Activated naive CD8-positive, alpha-beta T cell (primary cell): ENCODE results near the gene TMEM238.

Experiments
- H3K27ac Mint-ChIP-seq: one replicate; pipeline ENCODE4 v1.8.0; 2021; ENCODE audit warnings: mixed read lengths
- H3K27me3 Mint-ChIP-seq: one replicate; pipeline ENCODE4 v1.8.0; 2021; ENCODE audit warnings: mixed read lengths
- H3K36me3 Mint-ChIP-seq: one replicate; pipeline ENCODE4 v1.8.0; 2021; ENCODE audit warnings: mixed read lengths
- H3K4me1 Mint-ChIP-seq: one replicate; pipeline ENCODE4 v1.8.0; 2021; ENCODE audit warnings: low read depth, mixed read lengths
- H3K4me3 Mint-ChIP-seq: one replicate; pipeline ENCODE4 v1.8.0; 2021; ENCODE audit warnings: mild to moderate bottlenecking, mixed read lengths
- H3K9me3 Mint-ChIP-seq: one replicate; pipeline ENCODE4 v1.8.0; 2021; ENCODE audit warnings: low read depth, mixed read lengths

TMEM238 gene

GRCh38 chr19:55390461-55390880 is 6.4 kb upstream of the TMEM238 start:
- no peaks in the 10 kb centered on the region for H3K9me3 Mint-ChIP-seq
- H3K36me3 Mint-ChIP-seq, result peaks cover 11% of the 10 kb centered on the region
- peak overlapping the region; percentile 73 for H3K4me3 Mint-ChIP-seq
- H3K27ac Mint-ChIP-seq, result peak overlapping the region; percentile 77
- H3K4me1 Mint-ChIP-seq, result peaks cover 35% of the 10 kb centered on the region
- no peaks in the 10 kb centered on the region for H3K27me3 Mint-ChIP-seq

- Mint-ChIP-seq H3K36me3 (peaks cover 11% of the 10 kb centered on the region), H3K9me3 (no peaks in the 10 kb centered on the region), H3K27me3 (no peaks in the 10 kb centered on the region), H3K27ac (peak overlapping the region; percentile 72), H3K4me3 (peak overlapping the region; percentile 98), H3K4me1 (peaks cover 38% of the 10 kb centered on the region)
Observed at GRCh38 chr19:55389386-55390317, 5.6 kb upstream of the TMEM238 start.

- peak overlapping the region; percentile 98 for H3K4me3 Mint-ChIP-seq
- peaks cover 46% of the 10 kb centered on the region for H3K4me1 Mint-ChIP-seq
- H3K36me3 Mint-ChIP-seq, result peaks cover 11% of the 10 kb centered on the region
- H3K27me3 Mint-ChIP-seq, result no peaks in the 10 kb centered on the region
- H3K27ac Mint-ChIP-seq, result peak overlapping the region; percentile 99
- H3K9me3 Mint-ChIP-seq, result no peaks in the 10 kb centered on the region
Observed at GRCh38 chr19:55387736-55388497, 3.8 kb upstream of the TMEM238 start.

GRCh38 chr19:55386493-55386971 is 2.4 kb upstream of the TMEM238 start:
- H3K9me3 Mint-ChIP-seq, result no peaks in the 10 kb centered on the region
- H3K27me3 Mint-ChIP-seq, result no peaks in the 10 kb centered on the region
- peak overlapping the region; percentile 99 for H3K27ac Mint-ChIP-seq
- peaks cover 13% of the 10 kb centered on the region for H3K36me3 Mint-ChIP-seq
- H3K4me1 Mint-ChIP-seq, result peaks cover 53% of the 10 kb centered on the region
- H3K4me3 Mint-ChIP-seq, result peak overlapping the region; percentile 98

GRCh38 chr19:55385724-55386492 is 1.8 kb upstream of the TMEM238 start, which contains the start of gene RPL28:
Gene RPL28, plus strand, starts transcription at chr19:55385932. Its CDS starts 426 bp downstream, at chr19:55386358.
- H3K9me3 Mint-ChIP-seq, result no peaks in the 10 kb centered on the region
- H3K27me3 Mint-ChIP-seq, result no peaks in the 10 kb centered on the region
- peak within 1 kb of the TSS; percentile 98 for H3K4me3 Mint-ChIP-seq
- peak within 1 kb of the TSS; percentile 99 for H3K27ac Mint-ChIP-seq
- peaks cover 15% of the 10 kb centered on the region for H3K36me3 Mint-ChIP-seq
- H3K4me1 Mint-ChIP-seq, result peaks cover 52% of the 10 kb centered on the region

- Mint-ChIP-seq H3K36me3 (peaks cover 13% of the 10 kb centered on the region), H3K9me3 (no peaks in the 10 kb centered on the region), H3K27me3 (no peaks in the 10 kb centered on the region), H3K27ac (peak overlapping the region; percentile 99), H3K4me3 (peak overlapping the region; percentile 98), H3K4me1 (peaks cover 47% of the 10 kb centered on the region)
Observed at GRCh38 chr19:55384920-55385723, 1.0 kb upstream of the TMEM238 start.

- Mint-ChIP-seq H3K4me3 (peak overlapping the region; percentile 88), H3K27ac (peak overlapping the region; percentile 93), H3K27me3 (no peaks in the 10 kb centered on the region), H3K36me3 (peaks cover 13% of the 10 kb centered on the region), H3K9me3 (no peaks in the 10 kb centered on the region), H3K4me1 (peaks cover 34% of the 10 kb centered on the region)
Observed at GRCh38 chr19:55383279-55384130, 587 bp downstream of the TMEM238 start.

GRCh38 chr19:55382522-55383054 is 1.5 kb downstream of the TMEM238 start:
- peak overlapping the region; percentile 93 for H3K27ac Mint-ChIP-seq
- peaks cover 27% of the 10 kb centered on the region for H3K4me1 Mint-ChIP-seq
- no peaks in the 10 kb centered on the region for H3K9me3 Mint-ChIP-seq
- H3K27me3 Mint-ChIP-seq, result no peaks in the 10 kb centered on the region
- peak overlapping the region; percentile 88 for H3K4me3 Mint-ChIP-seq
- peaks cover 13% of the 10 kb centered on the region for H3K36me3 Mint-ChIP-seq

- Mint-ChIP-seq H3K27ac (no peak overlapping the region), H3K4me3 (peak overlapping the region; percentile 88)
Observed at GRCh38 chr19:55382013-55382412, 2.1 kb downstream of the TMEM238 start.

GRCh38 chr19:55379174-55379573 is 4.9 kb downstream of the TMEM238 start:
- H3K4me3 Mint-ChIP-seq, result no peak overlapping the region
- no peak overlapping the region for H3K27ac Mint-ChIP-seq
- H3K9me3 Mint-ChIP-seq, result no peaks in the 10 kb centered on the region

More at GRCh38 chr19:55382013-55382412, 2.1 kb downstream of the TMEM238 start:
- peaks cover 25% of the 10 kb centered on the region for H3K4me1 Mint-ChIP-seq
- no peaks in the 10 kb centered on the region for H3K9me3 Mint-ChIP-seq
- H3K36me3 Mint-ChIP-seq, result peaks cover 13% of the 10 kb centered on the region
- H3K27me3 Mint-ChIP-seq, result no peaks in the 10 kb centered on the region

GRCh38 chr19:55377356-55378131 is 6.5 kb downstream of the TMEM238 start:
- Mint-ChIP-seq H3K36me3 (peaks cover 4% of the 10 kb centered on the region), H3K27ac (no peak overlapping the region), H3K4me1 (peaks cover 15% of the 10 kb centered on the region), H3K27me3 (peaks cover 3% of the 10 kb centered on the region), H3K4me3 (no peak overlapping the region), H3K9me3 (no peaks in the 10 kb centered on the region)

More at GRCh38 chr19:55379174-55379573, 4.9 kb downstream of the TMEM238 start:
- Mint-ChIP-seq H3K36me3 (peaks cover 4% of the 10 kb centered on the region), H3K4me1 (peaks cover 17% of the 10 kb centered on the region), H3K27me3 (no peaks in the 10 kb centered on the region)

GRCh38 chr19:55376241-55376933 is 7.7 kb downstream of the TMEM238 start, which contains the start of gene TMEM190:
Gene TMEM190, plus strand, starts transcription at chr19:55376826. Its CDS starts 28 bp downstream, at chr19:55376854.
- H3K27me3 Mint-ChIP-seq, result peaks cover 9% of the 10 kb centered on the region
- no peak within 1 kb of the TSS for H3K4me3 Mint-ChIP-seq
- H3K4me1 Mint-ChIP-seq, result peaks cover 10% of the 10 kb centered on the region
- no peaks in the 10 kb centered on the region for H3K9me3 Mint-ChIP-seq
- peaks cover under 1% of the 10 kb centered on the region for H3K36me3 Mint-ChIP-seq
- H3K27ac Mint-ChIP-seq, result no peak within 1 kb of the TSS
